ENCODE data around the gene CEBPE. TPM values are rescaled to one million over a fixed set of nuclear protein-coding genes. Genes with fewer than 3 reads are reported as not detected.
A peak's percentile ranks its signal among the peaks of the same experiment; 100 is the strongest.

Gene CEBPE
- total RNA-seq, 1 experiment from 2014 or later, result not detected

GRCh38 chr14:23086565-23086964 is 32.5 kb downstream of the CEBPE start:
- ChIA-PET CTCF (interaction anchor here (1.1 to 1.6 kb wide), 2 partner anchors 15 to 18 kb away, joined by 3 to 5 read pairs; no protein-coding TSS in a partner anchor), POLR2A (no interaction called here)
- H3K4me1 ChIP-seq, result 0 out of 2 replicates have a peak, but pooled peaks cover 5% of the 10 kb centered on the region
- Mint-ChIP-seq H3K36me3 (ENCODE audit: insufficient read depth, unreplicated experiment) (peaks cover 72% of the 10 kb centered on the region), H3K9me3 (ENCODE audit: unreplicated experiment) (no peaks in the 10 kb centered on the region), H3K27ac (ENCODE audit: unreplicated experiment) (no peak overlapping the region), H3K27me3 (ENCODE audit: insufficient read depth, unreplicated experiment) (no peaks in the 10 kb centered on the region), H3K4me3 (ENCODE audit: unreplicated experiment) (no peak overlapping the region), H3K4me1 (ENCODE audit: low read depth, unreplicated experiment) (peaks cover 6% of the 10 kb centered on the region)
- DNase-seq, result no peak
- H3K4me3 ChIP-seq (ENCODE audit: low read depth, low read length), result no peak overlapping the region
- no TSS peak for BruUV-seq (replicated peaks)
- no peak for TF ChIP-seq CTCF (IDR thresholded peaks at IDR 0.05; ENCODE audit: insufficient read depth in 1 of 2, low read depth in 1 of 2, low read length in 1 of 2, severe bottlenecking in 1 of 2, unreplicated experiment in 1 of 2)
- no peaks in the 10 kb centered on the region for H3K9me3 ChIP-seq
- no peaks in the 10 kb centered on the region for H3K27me3 ChIP-seq (replicated peaks; ENCODE audit: control insufficient read depth, insufficient read depth, low read length)
- peaks cover 2% of the 10 kb centered on the region for H3K36me3 ChIP-seq (ENCODE audit: control insufficient read depth, insufficient read depth, low read length)
- intact Hi-C loops (cut with micrococcal nuclease; ENCODE audit: unreplicated experiment), result no loop called here

GRCh38 chr14:23085458-23085857 is 33.6 kb downstream of the CEBPE start:
- TF ChIP-seq CTCF (IDR thresholded peaks at IDR 0.05; ENCODE audit: insufficient read depth in 1 of 2, low read depth in 1 of 2, low read length in 1 of 2, severe bottlenecking in 1 of 2, unreplicated experiment in 1 of 2), result no peak
- Mint-ChIP-seq H3K27me3 (ENCODE audit: insufficient read depth, unreplicated experiment) (no peaks in the 10 kb centered on the region), H3K4me1 (ENCODE audit: low read depth, unreplicated experiment) (peaks cover 10% of the 10 kb centered on the region), H3K4me3 (ENCODE audit: unreplicated experiment) (no peak overlapping the region), H3K27ac (ENCODE audit: unreplicated experiment) (peak overlapping the region; percentile 22), H3K36me3 (ENCODE audit: insufficient read depth, unreplicated experiment) (peaks cover 73% of the 10 kb centered on the region), H3K9me3 (ENCODE audit: unreplicated experiment) (no peaks in the 10 kb centered on the region)
- H3K36me3 ChIP-seq (ENCODE audit: control insufficient read depth, insufficient read depth, low read length), result peaks cover 2% of the 10 kb centered on the region
- CTCF ChIA-PET, result interaction anchor here (0.5 to 1.6 kb wide), 4 partner anchors 8 to 106 kb away, joined by 3 to 5 read pairs (median 4); no protein-coding TSS in a partner anchor
- DNase-seq, result no peak
- no peaks in the 10 kb centered on the region for H3K27me3 ChIP-seq (replicated peaks; ENCODE audit: control insufficient read depth, insufficient read depth, low read length)
- POLR2A ChIA-PET, result no interaction called here
- 0 out of 2 replicates have a peak, but pooled peaks cover 7% of the 10 kb centered on the region for H3K4me1 ChIP-seq
- no peak overlapping the region for H3K4me3 ChIP-seq (ENCODE audit: low read depth, low read length)
- intact Hi-C loops (cut with micrococcal nuclease; ENCODE audit: unreplicated experiment), result no loop called here
- BruUV-seq (replicated peaks), result no TSS peak
- H3K9me3 ChIP-seq, result no peaks in the 10 kb centered on the region

- BruUV-seq (replicated peaks), result no TSS peak
- Histone ChIP-seq H3K27me3 (replicated peaks; ENCODE audit: control insufficient read depth, insufficient read depth, low read length) (no peaks in the 10 kb centered on the region), H3K4me1 (peaks cover 52% of the 10 kb centered on the region), H3K4me3 (ENCODE audit: low read depth, low read length) (no peak overlapping the region), H3K9me3 (no peaks in the 10 kb centered on the region), H3K36me3 (ENCODE audit: control insufficient read depth, insufficient read depth, low read length) (peaks cover 4% of the 10 kb centered on the region)
- no peak for TF ChIP-seq CTCF (IDR thresholded peaks at IDR 0.05; ENCODE audit: insufficient read depth in 1 of 2, low read depth in 1 of 2, low read length in 1 of 2, severe bottlenecking in 1 of 2, unreplicated experiment in 1 of 2)
- Mint-ChIP-seq H3K4me3 (ENCODE audit: unreplicated experiment) (peak overlapping the region; percentile 2), H3K27me3 (ENCODE audit: insufficient read depth, unreplicated experiment) (no peaks in the 10 kb centered on the region), H3K9me3 (ENCODE audit: unreplicated experiment) (no peaks in the 10 kb centered on the region), H3K4me1 (ENCODE audit: low read depth, unreplicated experiment) (peaks cover 21% of the 10 kb centered on the region), H3K27ac (ENCODE audit: unreplicated experiment) (no peak overlapping the region), H3K36me3 (ENCODE audit: insufficient read depth, unreplicated experiment) (peaks cover 77% of the 10 kb centered on the region)
- ChIA-PET CTCF (interaction anchor here (0.6 to 4.5 kb wide), 3 partner anchors 12 to 14 kb away, joined by 3 to 49 read pairs (median 3); partner anchors contain the start of gene ACIN1), POLR2A (no interaction called here)
- intact Hi-C loops (cut with micrococcal nuclease; ENCODE audit: unreplicated experiment), result no loop called here
- no peak for DNase-seq
Observed at GRCh38 chr14:23080474-23080873, 38.6 kb downstream of the CEBPE start.
